AG09319 (cell line): ENCODE data around the gene CELF4.

Experiments used
- DNase-seq: peaks from one replicate; pipeline ENCODE4 v3.0.0-alpha.2; 2010; ENCODE audit warnings: low read depth; ENCODE audit errors: extremely low read depth
- TF ChIP-seq, protein P1 (sequence below): IDR thresholded peaks from 2 replicates; pipeline ENCODE4 v1.5.1; 2011; ENCODE audit warnings: low read depth, mild to moderate bottlenecking, inconsistent platforms, low read length, moderate library complexity

The CELF4 gene

DNA sequence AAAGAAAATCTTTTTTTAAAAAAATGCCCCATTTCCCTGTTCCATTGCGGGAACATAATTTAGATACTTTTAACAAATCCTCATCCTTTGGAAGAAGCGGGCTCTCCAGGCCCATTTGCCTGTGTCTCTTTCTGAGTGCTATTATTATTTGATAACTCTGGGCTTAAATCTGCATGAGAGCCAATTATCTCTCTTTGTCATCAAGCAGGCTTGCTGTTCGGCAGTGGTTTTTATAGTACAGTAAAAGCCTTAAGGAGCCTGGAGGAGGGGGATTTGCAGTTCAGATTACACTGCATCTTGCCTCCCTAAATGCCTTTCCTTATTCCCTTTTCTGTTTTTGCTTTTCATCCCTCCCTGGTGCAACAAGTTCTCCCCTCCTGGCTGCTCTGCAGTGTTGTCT lies 50.6 kb downstream of the CELF4 start:
- TF ChIP-seq, protein P1, sequence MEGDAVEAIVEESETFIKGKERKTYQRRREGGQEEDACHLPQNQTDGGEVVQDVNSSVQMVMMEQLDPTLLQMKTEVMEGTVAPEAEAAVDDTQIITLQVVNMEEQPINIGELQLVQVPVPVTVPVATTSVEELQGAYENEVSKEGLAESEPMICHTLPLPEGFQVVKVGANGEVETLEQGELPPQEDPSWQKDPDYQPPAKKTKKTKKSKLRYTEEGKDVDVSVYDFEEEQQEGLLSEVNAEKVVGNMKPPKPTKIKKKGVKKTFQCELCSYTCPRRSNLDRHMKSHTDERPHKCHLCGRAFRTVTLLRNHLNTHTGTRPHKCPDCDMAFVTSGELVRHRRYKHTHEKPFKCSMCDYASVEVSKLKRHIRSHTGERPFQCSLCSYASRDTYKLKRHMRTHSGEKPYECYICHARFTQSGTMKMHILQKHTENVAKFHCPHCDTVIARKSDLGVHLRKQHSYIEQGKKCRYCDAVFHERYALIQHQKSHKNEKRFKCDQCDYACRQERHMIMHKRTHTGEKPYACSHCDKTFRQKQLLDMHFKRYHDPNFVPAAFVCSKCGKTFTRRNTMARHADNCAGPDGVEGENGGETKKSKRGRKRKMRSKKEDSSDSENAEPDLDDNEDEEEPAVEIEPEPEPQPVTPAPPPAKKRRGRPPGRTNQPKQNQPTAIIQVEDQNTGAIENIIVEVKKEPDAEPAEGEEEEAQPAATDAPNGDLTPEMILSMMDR, result no peak
- no peak for DNase-seq

DNA sequence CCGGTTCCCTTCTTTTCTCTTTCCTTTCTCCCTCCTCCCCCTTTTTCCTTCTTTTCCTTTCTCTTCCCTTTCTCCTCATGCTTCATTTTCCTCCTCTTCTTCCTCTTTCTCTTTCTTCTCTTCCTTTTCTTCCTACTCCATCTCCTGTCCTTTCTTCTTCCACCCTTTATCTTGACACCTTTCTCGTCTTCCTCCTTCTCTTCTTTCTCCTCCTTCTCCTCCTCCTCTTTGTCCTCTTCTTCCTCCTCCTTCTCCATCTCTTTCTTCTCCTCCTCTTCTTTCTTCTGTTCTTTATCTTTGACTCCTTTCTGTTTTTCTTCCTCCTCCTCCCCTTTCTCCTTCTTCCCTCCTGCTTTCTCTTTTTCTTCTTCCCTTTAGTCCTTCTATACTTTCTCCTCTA lies 53.2 kb downstream of the CELF4 start:
- TF ChIP-seq, protein P1, result no peak
- DNase-seq, result no peak

DNA sequence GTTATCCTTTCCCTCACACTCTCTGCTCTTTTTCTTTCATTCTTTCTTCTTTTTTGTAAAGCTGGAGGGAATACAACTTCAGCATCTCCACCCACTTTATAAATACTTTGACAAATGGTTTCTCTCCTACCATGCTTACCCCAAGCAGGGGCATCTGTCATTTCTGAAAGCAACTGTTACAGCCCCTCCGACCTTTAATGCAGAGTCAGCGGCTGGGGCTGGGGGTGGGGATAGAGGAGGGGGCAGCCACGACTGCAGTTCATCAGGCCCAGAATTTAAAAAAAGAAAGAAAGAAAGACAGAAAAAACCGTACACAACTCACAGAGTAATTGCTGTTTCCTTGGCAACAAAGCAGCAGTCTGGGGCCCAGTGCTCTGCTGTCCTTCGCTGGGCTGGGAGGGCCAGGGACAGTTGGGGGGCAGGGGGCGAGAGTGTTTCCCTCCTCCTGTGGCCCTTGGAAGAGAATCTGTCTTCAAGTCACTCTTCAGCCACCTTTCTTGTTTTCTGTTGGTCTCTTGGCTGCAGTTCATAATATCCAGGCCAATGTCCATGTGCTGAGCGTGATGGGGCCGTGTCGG lies 53.8 kb downstream of the CELF4 start:
- DNase-seq, result no peak
- TF ChIP-seq, protein P1, result no peak

DNA sequence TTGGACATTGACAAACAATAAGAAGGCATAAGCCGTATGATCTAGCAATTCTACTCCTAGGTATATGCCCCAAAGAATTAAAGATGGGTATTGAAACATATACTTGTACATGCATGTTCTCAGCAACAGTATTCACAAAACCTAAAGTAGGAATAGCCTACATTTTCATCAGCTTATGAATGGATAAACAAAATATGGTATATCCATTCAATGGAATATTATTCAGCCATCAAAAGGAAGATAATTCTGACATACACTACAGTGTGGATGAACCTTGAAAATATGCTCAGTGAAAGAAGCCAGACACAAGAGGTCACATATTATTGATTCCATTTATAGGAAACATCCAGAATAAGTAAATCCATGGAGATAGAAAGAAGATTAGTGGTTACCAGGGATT lies 56.0 kb downstream of the CELF4 start:
- DNase-seq, result no peak
- TF ChIP-seq, protein P1, result no peak

DNA sequence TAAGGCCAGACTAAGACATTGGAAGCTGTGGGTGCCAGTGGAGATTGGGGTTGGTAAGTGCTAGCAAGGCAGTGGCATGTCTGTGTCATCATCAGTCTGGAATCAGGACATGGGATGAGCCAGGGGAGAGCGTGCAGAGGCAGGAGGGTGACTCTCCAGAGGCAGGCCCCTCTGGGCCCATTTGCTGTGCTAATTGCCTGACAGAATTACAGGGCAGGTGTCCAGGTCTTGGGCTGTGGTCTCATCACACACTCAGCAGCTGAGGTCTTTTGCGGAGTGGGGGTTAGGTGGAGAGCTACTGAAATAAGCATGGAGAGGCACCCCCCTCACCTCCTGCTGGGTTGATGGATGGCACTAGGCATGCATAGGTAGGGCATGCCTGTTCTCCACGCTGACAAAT lies 57.4 kb downstream of the CELF4 start:
- TF ChIP-seq, protein P1, result no peak
- DNase-seq, result no peak

DNA sequence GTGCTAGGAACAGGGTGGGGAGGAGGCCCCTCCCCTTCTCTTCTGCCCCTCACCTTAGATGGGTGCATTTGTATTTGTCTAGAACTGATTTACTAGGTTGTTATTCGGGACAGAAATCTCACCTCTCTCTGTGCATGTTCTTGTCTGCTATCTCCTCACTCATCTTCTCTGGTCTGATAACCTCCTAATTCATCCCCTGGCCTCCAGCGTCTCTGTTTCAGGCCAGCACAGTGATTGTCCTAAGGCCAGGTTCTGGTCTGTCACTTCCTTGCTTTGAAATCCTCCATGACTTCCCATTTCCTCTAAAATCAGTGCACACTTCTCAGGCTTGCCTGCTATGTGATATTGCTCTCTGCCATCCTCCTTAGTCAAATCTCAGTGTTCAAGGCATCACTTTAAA lies 58.4 kb downstream of the CELF4 start:
- TF ChIP-seq, protein P1, result no peak

DNA sequence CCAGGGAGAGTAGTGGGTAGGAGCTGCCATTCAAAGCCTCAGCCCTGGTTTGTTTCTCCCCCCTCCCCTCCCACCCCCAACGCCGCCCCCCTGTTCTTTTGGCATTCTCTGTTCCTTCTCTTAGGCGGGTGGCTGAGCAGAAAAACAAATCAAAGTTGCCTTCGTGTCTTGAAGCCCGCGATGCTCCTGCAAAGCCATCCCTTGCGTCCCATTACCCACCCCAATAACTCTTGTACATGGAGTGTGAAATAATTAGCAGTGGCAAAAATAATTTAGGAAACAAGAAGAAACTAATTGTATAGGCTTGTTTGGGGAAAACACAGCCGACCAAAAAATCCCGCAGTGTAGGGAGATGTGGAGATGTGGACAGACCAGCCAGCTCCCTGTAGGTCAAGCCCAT lies 59.6 kb downstream of the CELF4 start:
- no peak for DNase-seq
- TF ChIP-seq, protein P1, result no peak

More for the DNA sequence above, 58.4 kb downstream of the CELF4 start:
- no peak for DNase-seq
